ENCODE measurements around the gene ZNF423.
A peak's percentile ranks its signal among the peaks of the same experiment; 100 is the strongest.

The ZNF423 gene

DNA sequence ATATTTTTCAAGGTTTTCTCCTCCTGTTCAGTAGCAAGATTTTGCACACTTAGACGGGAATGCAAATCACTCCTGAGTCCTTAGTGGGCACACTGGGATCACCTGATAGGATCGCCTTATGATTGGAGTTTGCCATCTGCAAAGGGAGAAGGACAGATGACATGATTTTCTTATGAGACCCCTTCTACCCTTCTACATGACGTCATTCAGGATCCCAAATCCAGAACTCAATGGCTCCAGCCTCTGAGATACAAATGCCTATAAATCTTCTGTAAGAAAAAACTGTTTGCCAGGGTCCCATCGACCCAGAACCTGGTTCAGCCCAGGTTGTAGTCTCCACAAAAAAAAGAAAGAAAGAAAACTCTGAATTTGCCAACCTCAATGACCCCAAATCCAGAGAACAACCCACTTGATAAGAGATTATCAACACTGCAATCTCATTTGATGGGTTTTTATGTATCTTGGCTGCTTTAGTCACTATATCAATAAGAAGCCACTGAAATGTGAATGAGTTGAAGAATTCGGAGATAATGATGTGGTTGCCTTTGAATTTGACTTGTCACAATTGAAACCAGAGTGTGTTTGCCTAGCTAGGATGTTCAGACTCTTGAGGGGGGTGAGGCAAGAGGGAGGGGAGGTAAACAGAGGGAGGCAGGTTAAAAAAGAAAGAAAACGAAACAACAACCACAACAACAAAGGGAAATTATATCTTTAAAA, 6.7 kb downstream of the ZNF423 start:
- H3K4me3 Mint-ChIP-seq = peak overlapping the region; percentile 49
- DNase-seq = no peak
- H3K4me1 Mint-ChIP-seq = peaks cover 82% of the 10 kb centered on the region
- no peaks in the 10 kb centered on the region for H3K9me3 Mint-ChIP-seq
- no peak overlapping the region for H3K27ac Mint-ChIP-seq
- TF ChIP-seq, protein P1, sequence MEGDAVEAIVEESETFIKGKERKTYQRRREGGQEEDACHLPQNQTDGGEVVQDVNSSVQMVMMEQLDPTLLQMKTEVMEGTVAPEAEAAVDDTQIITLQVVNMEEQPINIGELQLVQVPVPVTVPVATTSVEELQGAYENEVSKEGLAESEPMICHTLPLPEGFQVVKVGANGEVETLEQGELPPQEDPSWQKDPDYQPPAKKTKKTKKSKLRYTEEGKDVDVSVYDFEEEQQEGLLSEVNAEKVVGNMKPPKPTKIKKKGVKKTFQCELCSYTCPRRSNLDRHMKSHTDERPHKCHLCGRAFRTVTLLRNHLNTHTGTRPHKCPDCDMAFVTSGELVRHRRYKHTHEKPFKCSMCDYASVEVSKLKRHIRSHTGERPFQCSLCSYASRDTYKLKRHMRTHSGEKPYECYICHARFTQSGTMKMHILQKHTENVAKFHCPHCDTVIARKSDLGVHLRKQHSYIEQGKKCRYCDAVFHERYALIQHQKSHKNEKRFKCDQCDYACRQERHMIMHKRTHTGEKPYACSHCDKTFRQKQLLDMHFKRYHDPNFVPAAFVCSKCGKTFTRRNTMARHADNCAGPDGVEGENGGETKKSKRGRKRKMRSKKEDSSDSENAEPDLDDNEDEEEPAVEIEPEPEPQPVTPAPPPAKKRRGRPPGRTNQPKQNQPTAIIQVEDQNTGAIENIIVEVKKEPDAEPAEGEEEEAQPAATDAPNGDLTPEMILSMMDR (IDR thresholded peaks at IDR 0.05) = no peak
- H3K36me3 Mint-ChIP-seq (ENCODE audit: low read depth) = peaks cover 8% of the 10 kb centered on the region
- peaks cover 3% of the 10 kb centered on the region for H3K27me3 Mint-ChIP-seq (ENCODE audit: low read depth, poor library complexity)

DNA sequence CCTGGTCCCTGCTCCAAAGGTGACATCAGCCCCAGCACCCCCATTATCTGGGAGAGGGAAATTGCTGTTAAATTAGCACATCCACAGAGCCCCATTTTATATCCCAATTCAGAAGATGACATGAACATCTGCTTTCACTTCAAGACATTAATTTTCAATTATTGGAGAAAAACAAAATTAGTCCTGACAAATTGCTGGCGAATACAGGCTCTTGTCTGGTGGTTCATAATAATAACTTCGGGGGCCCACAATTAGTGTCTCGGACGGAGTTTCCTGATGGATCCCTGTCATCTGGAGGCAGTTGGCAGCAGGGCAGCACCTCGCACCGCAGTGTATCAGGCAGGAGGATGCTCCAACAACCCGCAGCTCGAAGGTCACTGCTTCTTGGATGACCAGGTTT, 7.4 kb downstream of the ZNF423 start:
- peaks cover 8% of the 10 kb centered on the region for H3K36me3 Mint-ChIP-seq (ENCODE audit: low read depth)
- DNase-seq = no peak
- H3K4me1 Mint-ChIP-seq = peaks cover 82% of the 10 kb centered on the region
- TF ChIP-seq, protein P1 (IDR thresholded peaks at IDR 0.05) = no peak
- peak overlapping the region; percentile 27 for H3K4me3 Mint-ChIP-seq
- peaks cover 5% of the 10 kb centered on the region for H3K27me3 Mint-ChIP-seq (ENCODE audit: low read depth, poor library complexity)
- no peaks in the 10 kb centered on the region for H3K9me3 Mint-ChIP-seq
- no peak overlapping the region for H3K27ac Mint-ChIP-seq

DNA sequence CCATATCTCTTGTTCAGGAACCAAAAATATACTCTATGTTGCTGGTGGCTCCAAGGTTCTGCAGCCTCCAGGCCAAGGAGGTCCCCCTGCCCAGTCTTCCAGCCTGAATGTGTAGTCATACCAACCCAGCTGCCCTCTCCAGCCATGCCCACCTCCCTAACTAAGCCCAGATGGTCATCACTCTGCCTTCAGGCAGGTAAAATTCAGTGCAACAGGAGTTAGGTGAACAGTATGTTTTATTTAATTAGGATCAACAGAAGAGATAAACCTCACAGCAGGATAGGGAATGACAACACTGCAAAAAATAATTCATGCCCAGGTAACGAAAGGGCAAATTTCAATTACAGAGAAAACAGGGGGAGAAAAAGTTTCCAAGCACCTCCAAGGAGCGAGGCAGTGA, 9.1 kb downstream of the ZNF423 start:
- H3K27me3 Mint-ChIP-seq (ENCODE audit: low read depth, poor library complexity) = peaks cover 6% of the 10 kb centered on the region
- H3K4me3 Mint-ChIP-seq = no peak overlapping the region
- H3K9me3 Mint-ChIP-seq = no peaks in the 10 kb centered on the region
- TF ChIP-seq, protein P1 (IDR thresholded peaks at IDR 0.05) = no peak
- H3K36me3 Mint-ChIP-seq (ENCODE audit: low read depth) = peaks cover 8% of the 10 kb centered on the region
- DNase-seq = no peak
- no peak overlapping the region for H3K27ac Mint-ChIP-seq
- H3K4me1 Mint-ChIP-seq = peaks cover 73% of the 10 kb centered on the region

DNA sequence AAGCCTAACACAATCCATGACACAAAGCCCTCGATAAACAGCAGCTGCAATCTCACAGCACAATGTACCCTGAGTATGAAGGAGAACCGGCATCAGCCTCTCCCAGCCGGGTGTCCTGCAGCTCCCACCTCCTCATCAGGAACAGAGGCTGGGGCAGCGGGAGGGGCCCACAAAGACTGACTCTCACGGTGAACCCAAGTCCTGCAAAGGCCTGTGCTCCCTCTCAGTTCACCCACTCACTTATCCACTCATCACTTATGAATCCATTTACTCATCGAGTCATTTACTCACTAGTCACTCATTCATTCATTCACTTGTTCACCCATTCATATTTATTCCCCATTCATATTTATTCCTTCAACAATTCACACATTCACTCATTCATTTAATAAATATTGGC, 11.6 kb downstream of the ZNF423 start:
- TF ChIP-seq, protein P1 (IDR thresholded peaks at IDR 0.05) = no peak
- Mint-ChIP-seq H3K36me3 (ENCODE audit: low read depth) (peaks cover 8% of the 10 kb centered on the region), H3K4me3 (no peak overlapping the region), H3K9me3 (no peaks in the 10 kb centered on the region), H3K27me3 (ENCODE audit: low read depth, poor library complexity) (peaks cover 10% of the 10 kb centered on the region), H3K4me1 (peaks cover 73% of the 10 kb centered on the region), H3K27ac (no peak overlapping the region)
- no peak for DNase-seq

DNA sequence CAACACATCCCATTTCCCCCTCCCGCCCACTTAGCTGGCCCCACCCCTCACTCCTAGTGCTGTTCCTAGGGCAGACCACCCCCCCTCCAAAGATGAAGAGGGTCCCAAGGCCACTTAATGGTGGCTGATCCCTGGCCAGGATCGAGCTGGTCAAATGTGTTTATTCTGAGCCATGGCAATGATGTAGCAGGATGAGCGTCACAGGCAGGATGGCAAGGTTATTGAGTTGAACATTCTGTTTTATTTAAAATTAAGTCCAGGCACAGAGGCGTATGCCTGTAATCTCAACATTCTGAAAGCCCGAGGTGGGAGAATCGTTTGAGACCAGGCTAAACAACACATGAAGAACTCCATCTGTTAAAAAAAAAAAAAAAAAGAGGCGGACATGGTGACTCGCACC, 12.2 kb downstream of the ZNF423 start:
- Mint-ChIP-seq H3K4me3 (no peak overlapping the region), H3K27me3 (ENCODE audit: low read depth, poor library complexity) (peaks cover 10% of the 10 kb centered on the region), H3K9me3 (no peaks in the 10 kb centered on the region), H3K27ac (no peak overlapping the region), H3K36me3 (ENCODE audit: low read depth) (peaks cover 4% of the 10 kb centered on the region), H3K4me1 (peaks cover 68% of the 10 kb centered on the region)
- TF ChIP-seq, protein P1 (IDR thresholded peaks at IDR 0.05) = no peak
- no peak for DNase-seq

DNA sequence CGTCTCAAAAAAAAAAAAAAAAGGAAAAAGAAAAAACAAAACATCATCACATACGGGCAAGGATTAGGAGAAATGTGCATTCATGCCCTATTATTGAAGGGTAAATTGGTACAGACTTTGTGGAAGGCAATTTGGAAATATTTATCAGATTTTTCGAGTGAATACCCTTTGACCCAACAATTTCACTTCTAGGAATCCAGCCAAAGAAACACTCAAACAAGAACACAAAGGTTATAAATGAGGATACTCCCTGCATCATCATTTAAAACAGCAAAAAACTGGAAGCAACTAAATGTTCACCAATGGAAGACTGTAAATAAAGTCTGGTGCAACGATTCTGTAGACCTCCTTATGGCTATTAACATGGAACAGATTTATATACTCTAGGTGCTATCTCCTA, 12.9 kb downstream of the ZNF423 start:
- Mint-ChIP-seq H3K27me3 (ENCODE audit: low read depth, poor library complexity) (peaks cover 10% of the 10 kb centered on the region), H3K36me3 (ENCODE audit: low read depth) (no peaks in the 10 kb centered on the region), H3K9me3 (no peaks in the 10 kb centered on the region), H3K27ac (no peak overlapping the region), H3K4me3 (no peak overlapping the region), H3K4me1 (peaks cover 65% of the 10 kb centered on the region)
- TF ChIP-seq, protein P1 (IDR thresholded peaks at IDR 0.05) = no peak
- DNase-seq = no peak

Data from nephron progenitor cell (in vitro differentiated cells).